K562 (cell line): ENCODE data around the gene IRF9. TPM values are rescaled to one million over a fixed set of nuclear protein-coding genes. Genes with fewer than 3 reads are reported as not detected.

ENCODE experiments used
- ARID2 ChIP-seq: fragments of 450-650 bp; IDR thresholded peaks from 2 replicates; pipeline ENCODE4 v1.6.1; 2017; ENCODE audit warnings: antibody characterized with exemption, mild to moderate bottlenecking
- ELF1 ChIP-seq: fragments of 200-800 bp; sonication (Bioruptor generic); IDR thresholded peaks from 2 replicates; pipeline ENCODE4 v1.6.1; 2016; ENCODE audit warnings: missing genetic modification characterization, missing compliant biosample characterization
- ETV6 ChIP-seq, 3 experiments: fragments of 150-350 bp in 1 of 3; sonication (generic) in 1 of 3; formaldehyde crosslinking in 1 of 3; IDR thresholded peaks; 2 replicates each; pipeline versions ENCODE4 v1.6.1 to v1.8.0; 2014 to 2022; ENCODE audit warnings: borderline replicate concordance in 2 of 3, low read depth in 2 of 3, antibody characterized with exemption in 1 of 3, low read length in 1 of 3, mild to moderate bottlenecking in 1 of 3, missing genetic modification reagents in 1 of 3
- GTF2E2 ChIP-seq: fragments of 200-800 bp; sonication (Bioruptor generic); IDR thresholded peaks from 2 replicates; pipeline ENCODE4 v1.6.1; 2016; ENCODE audit warnings: missing genetic modification characterization, missing compliant biosample characterization
- PRPF4 ChIP-seq: fragments of 200-400 bp; formaldehyde crosslinking; IDR thresholded peaks from one replicate; pipeline ENCODE4 v1.6.1; 2017; ENCODE audit warnings: low read length, low read depth, mild to moderate bottlenecking; ENCODE audit not compliant: insufficient read depth, poor library complexity, severe bottlenecking
- WHSC1 ChIP-seq: IDR thresholded peaks from one replicate; pipeline ENCODE4 v1.6.1; 2012; ENCODE audit warnings: low read length, control low read depth, inconsistent platforms
- ZNF586 ChIP-seq: fragments of 450-650 bp; formaldehyde crosslinking; conservative IDR thresholded peaks from 2 replicates; pipeline ENCODE4 v1.4.0; 2020; ENCODE audit warnings: mild to moderate bottlenecking, moderate library complexity
- polyA plus RNA-seq, 8 experiments: library from polyadenylated mRNA; depleted of rRNA in 4 of 8; stranded (reverse) in 5 of 8; unstranded in 3 of 8; fragments of >200 nt; fragmentation: Nextera tagmentation in 2 of 8; fragmentation: Illumina TruSeq in 1 of 8; extraction: Ambion mirVana in 2 of 8; extraction: Trizol in 1 of 8; gene quantifications; 2 replicates each; pipeline versions ENCODE4 v1.2.1 to v1.2.3, GENCODE V29; 2011 to 2014; ENCODE audit warnings: inconsistent platforms in 1 of 8, missing spikeins in 1 of 8
- total RNA-seq, 7 experiments: library from RNA; depleted of rRNA in 6 of 7; stranded (reverse); fragments of >200 nt in 6 of 7; fragmentation: Illumina TruSeq in 2 of 7; extraction: Trizol in 2 of 7; gene quantifications; 2 replicates each; pipeline versions ENCODE4 v1.2.1 to v1.2.3, GENCODE V29; 2011 to 2021; ENCODE audit warnings: low replicate concordance in 1 of 7
- TF ChIP-seq, protein P1 (sequence below): fragments of 450-650 bp; IDR thresholded peaks from one replicate; pipeline ENCODE4 v1.6.1; 2018; ENCODE audit warnings: mild to moderate bottlenecking, moderate library complexity; ENCODE audit not compliant: partially characterized antibody
- TF ChIP-seq, protein P2 (sequence below): sonication (generic); formaldehyde crosslinking; IDR thresholded peaks from 2 replicates; pipeline ENCODE4 v1.9.0; 2022; ENCODE audit warnings: mild to moderate bottlenecking, missing genetic modification reagents
- TF ChIP-seq, protein P3 (sequence below): sonication (generic); formaldehyde crosslinking; IDR thresholded peaks from 2 replicates; pipeline ENCODE4 v1.8.1; 2023; ENCODE audit warnings: mild to moderate bottlenecking, missing genetic modification reagents
- TF ChIP-seq, protein P4 (sequence below), 2 experiments: fragments of 450-650 bp in 1 of 2; sonication (generic) in 1 of 2; formaldehyde crosslinking in 1 of 2; IDR thresholded peaks; 2 replicates each; pipeline versions ENCODE4 v1.7.1 to v1.9.0; 2016 to 2022; ENCODE audit warnings: inconsistent platforms in 1 of 2, mild to moderate bottlenecking in 1 of 2, missing genetic modification reagents in 1 of 2

Gene IRF9
- total and polyA plus RNA-seq, 9 of the 15 experiments (the other 6 are each of a cell fraction or from before 2014, with no cell fraction given) = 0.79 to 14.8 (median 6.1) TPM

DNA sequence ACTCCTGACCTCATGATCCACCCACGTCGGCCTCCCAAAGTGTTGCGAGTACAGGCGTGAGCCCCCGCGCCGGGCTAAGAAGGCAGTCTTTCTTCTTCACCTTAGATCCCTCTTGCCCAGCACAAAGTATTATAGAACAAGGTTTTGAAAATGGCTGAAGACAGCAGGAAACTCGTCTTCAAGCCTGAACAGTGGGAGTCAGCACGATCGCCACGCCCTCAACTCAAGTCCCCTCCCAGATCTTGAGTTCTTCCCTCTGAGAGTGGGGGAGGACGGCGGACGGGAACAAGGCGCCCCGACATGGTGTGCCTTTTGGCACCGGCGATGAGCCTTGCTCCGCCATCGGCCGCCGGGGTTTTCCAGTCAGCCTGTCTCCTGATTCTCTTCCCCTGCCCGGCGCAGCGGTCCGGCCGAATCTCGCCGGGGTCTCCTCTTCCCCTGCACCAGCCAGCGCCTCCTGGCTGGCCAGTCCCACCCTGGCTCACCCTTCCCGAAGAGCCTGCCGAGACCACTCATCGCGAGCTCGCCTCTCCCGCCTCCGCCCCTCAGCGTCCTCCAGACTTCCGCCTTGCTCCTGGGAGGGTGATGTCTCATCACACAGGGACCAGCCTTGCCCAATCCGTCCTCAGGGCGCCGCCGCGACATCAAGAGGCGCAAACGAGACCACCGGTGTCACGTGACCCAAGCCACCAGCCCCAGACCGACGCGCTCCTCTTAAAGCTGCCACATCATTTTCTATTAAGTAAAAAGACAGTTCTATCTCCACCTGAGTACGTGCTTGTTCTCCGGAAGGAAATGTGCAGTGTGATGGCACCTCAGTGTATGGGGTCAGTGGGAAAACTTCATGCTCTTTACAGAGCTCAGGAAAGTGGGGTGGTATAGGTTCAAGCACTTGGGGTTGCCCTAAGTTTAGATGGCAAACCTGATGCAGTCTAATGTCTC, 52.1 kb downstream of the IRF9 start, which contains the start of gene CHMP4A (continued):
- TF ChIP-seq, protein P1, sequence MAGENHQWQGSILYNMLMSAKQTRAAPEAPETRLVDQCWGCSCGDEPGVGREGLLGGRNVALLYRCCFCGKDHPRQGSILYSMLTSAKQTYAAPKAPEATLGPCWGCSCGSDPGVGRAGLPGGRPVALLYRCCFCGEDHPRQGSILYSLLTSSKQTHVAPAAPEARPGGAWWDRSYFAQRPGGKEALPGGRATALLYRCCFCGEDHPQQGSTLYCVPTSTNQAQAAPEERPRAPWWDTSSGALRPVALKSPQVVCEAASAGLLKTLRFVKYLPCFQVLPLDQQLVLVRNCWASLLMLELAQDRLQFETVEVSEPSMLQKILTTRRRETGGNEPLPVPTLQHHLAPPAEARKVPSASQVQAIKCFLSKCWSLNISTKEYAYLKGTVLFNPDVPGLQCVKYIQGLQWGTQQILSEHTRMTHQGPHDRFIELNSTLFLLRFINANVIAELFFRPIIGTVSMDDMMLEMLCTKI = no peak
- TF ChIP-seq ELF1 (tag) (peak; percentile 93), ETV6 (IDR thresholded peaks at IDR 0.05; ENCODE audit: borderline replicate concordance in 1 of 2, low read depth in 2 of 2, low read length in 1 of 2) (no peak), ETV6 (CRISPR knock-in tag; IDR thresholded peaks at IDR 0.05; ENCODE audit: borderline replicate concordance) (no peak), ARID2 (no peak), WHSC1 (no peak), PRPF4 (no peak), ZNF586 (no peak), GTF2E2 (tag) (peak; percentile 49; the same call in 1 of the 2 replicates)
- TF ChIP-seq, protein P2, sequence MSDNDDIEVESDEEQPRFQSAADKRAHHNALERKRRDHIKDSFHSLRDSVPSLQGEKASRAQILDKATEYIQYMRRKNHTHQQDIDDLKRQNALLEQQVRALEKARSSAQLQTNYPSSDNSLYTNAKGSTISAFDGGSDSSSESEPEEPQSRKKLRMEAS (CRISPR knock-in tag) = peak; percentile 57
- TF ChIP-seq, protein P3, sequence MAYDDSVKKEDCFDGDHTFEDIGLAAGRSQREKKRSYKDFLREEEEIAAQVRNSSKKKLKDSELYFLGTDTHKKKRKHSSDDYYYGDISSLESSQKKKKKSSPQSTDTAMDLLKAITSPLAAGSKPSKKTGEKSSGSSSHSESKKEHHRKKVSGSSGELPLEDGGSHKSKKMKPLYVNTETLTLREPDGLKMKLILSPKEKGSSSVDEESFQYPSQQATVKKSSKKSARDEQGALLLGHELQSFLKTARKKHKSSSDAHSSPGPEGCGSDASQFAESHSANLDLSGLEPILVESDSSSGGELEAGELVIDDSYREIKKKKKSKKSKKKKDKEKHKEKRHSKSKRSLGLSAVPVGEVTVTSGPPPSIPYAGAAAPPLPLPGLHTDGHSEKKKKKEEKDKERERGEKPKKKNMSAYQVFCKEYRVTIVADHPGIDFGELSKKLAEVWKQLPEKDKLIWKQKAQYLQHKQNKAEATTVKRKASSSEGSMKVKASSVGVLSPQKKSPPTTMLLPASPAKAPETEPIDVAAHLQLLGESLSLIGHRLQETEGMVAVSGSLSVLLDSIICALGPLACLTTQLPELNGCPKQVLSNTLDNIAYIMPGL (CRISPR knock-in tag) = no peak
- TF ChIP-seq, protein P4, sequence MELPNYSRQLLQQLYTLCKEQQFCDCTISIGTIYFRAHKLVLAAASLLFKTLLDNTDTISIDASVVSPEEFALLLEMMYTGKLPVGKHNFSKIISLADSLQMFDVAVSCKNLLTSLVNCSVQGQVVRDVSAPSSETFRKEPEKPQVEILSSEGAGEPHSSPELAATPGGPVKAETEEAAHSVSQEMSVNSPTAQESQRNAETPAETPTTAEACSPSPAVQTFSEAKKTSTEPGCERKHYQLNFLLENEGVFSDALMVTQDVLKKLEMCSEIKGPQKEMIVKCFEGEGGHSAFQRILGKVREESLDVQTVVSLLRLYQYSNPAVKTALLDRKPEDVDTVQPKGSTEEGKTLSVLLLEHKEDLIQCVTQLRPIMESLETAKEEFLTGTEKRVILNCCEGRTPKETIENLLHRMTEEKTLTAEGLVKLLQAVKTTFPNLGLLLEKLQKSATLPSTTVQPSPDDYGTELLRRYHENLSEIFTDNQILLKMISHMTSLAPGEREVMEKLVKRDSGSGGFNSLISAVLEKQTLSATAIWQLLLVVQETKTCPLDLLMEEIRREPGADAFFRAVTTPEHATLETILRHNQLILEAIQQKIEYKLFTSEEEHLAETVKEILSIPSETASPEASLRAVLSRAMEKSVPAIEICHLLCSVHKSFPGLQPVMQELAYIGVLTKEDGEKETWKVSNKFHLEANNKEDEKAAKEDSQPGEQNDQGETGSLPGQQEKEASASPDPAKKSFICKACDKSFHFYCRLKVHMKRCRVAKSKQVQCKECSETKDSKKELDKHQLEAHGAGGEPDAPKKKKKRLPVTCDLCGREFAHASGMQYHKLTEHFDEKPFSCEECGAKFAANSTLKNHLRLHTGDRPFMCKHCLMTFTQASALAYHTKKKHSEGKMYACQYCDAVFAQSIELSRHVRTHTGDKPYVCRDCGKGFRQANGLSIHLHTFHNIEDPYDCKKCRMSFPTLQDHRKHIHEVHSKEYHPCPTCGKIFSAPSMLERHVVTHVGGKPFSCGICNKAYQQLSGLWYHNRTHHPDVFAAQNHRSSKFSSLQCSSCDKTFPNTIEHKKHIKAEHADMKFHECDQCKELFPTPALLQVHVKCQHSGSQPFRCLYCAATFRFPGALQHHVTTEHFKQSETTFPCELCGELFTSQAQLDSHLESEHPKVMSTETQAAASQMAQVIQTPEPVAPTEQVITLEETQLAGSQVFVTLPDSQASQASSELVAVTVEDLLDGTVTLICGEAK (IDR thresholded peaks at IDR 0.05) = no peak
- TF ChIP-seq, protein P4 (CRISPR knock-in tag; IDR thresholded peaks at IDR 0.05) = no peak
